GM12875 (cell line): ENCODE results near the gene NCF2.

Source experiments
- H3K4me3 ChIP-seq: one replicate; pipeline ENCODE4 v1.5.1; 2011; ENCODE audit warnings: low read depth, low read length, control low read depth
- CTCF ChIP-seq: IDR thresholded peaks from 2 replicates; pipeline ENCODE4 v1.5.1; 2011; ENCODE audit warnings: low read depth, mild to moderate bottlenecking, control low read depth, inconsistent platforms, low read length, moderate library complexity, borderline replicate concordance; ENCODE audit not compliant: insufficient read depth

Gene NCF2

GRCh38 chr1:183609759-183610452 is 19.6 kb upstream of the NCF2 start:
- TF ChIP-seq CTCF = no peak
- no peak overlapping the region for H3K4me3 ChIP-seq

GRCh38 chr1:183609313-183609712 is 19.1 kb upstream of the NCF2 start:
- no peak overlapping the region for H3K4me3 ChIP-seq
- peak; percentile 65; the same call in 1 of the 2 replicates for TF ChIP-seq CTCF

GRCh38 chr1:183607322-183607980 is 17.2 kb upstream of the NCF2 start:
- no peak overlapping the region for H3K4me3 ChIP-seq
- TF ChIP-seq CTCF = no peak

- TF ChIP-seq CTCF = no peak
- H3K4me3 ChIP-seq = no peak overlapping the region
These were observed 15.6 kb upstream of the NCF2 start for GRCh38 chr1:183605904-183606303.

GRCh38 chr1:183604815-183605214 is 14.6 kb upstream of the NCF2 start:
- TF ChIP-seq CTCF = no peak
- H3K4me3 ChIP-seq = no peak overlapping the region

GRCh38 chr1:183604038-183604808 is 14.0 kb upstream of the NCF2 start:
- no peak overlapping the region for H3K4me3 ChIP-seq
- no peak for TF ChIP-seq CTCF
